ENCODE results near the gene LZTS2.

Gene LZTS2

GRCh38 chr10:101008823-101009423 lies 9.3 kb downstream of the LZTS2 start:
- TF ChIP-seq CTCF (conservative IDR thresholded peaks at IDR 0.05; ENCODE audit: low read length) (no peak), EZH2phosphoT487 (IDR thresholded peaks at IDR 0.05; ENCODE audit: borderline replicate concordance) (no peak)
- no peak overlapping the region for H3K4me2 ChIP-seq (ENCODE audit: low read depth, low read length, poor library complexity, severe bottlenecking)
- H3K79me2 ChIP-seq (ENCODE audit: insufficient read depth, low read length) = no peaks in the 10 kb centered on the region; the same call in 1 of the 2 replicates
- H4K20me1 ChIP-seq (ENCODE audit: insufficient read depth, low read length, poor library complexity, severe bottlenecking) = no peaks in the 10 kb centered on the region
- H3K4me1 ChIP-seq (ENCODE audit: insufficient read depth, low read length, poor library complexity, severe bottlenecking) = no peaks in the 10 kb centered on the region
- H3K4me3 ChIP-seq (ENCODE audit: low read length, poor library complexity, severe bottlenecking) = no peak overlapping the region
- no peak overlapping the region for H3K9ac ChIP-seq (ENCODE audit: low read depth, low read length, poor library complexity, severe bottlenecking)
- no peak overlapping the region for H2AFZ ChIP-seq (ENCODE audit: low read length)
- H3K27me3 ChIP-seq (ENCODE audit: insufficient read depth, low read length, poor library complexity, severe bottlenecking) = no peaks in the 10 kb centered on the region
- H3K9me2 ChIP-seq (replicated peaks; ENCODE audit: low read depth, low read length) = no peaks in the 10 kb centered on the region
- no peaks in the 10 kb centered on the region for H3K9me3 ChIP-seq (ENCODE audit: insufficient read depth, low read depth, low read length)
- no peaks in the 10 kb centered on the region for H3F3A ChIP-seq (ENCODE audit: low read depth)
- peaks cover 12% of the 10 kb centered on the region; the same call in 1 of the 2 replicates for H3K36me3 ChIP-seq (ENCODE audit: insufficient read depth, low read length)

- H3K27me3 ChIP-seq (ENCODE audit: insufficient read depth, low read length, poor library complexity, severe bottlenecking) = no peaks in the 10 kb centered on the region
- peaks cover 12% of the 10 kb centered on the region; the same call in 1 of the 2 replicates for H3K36me3 ChIP-seq (ENCODE audit: insufficient read depth, low read length)
- H3F3A ChIP-seq (ENCODE audit: low read depth) = no peaks in the 10 kb centered on the region
- H3K4me2 ChIP-seq (ENCODE audit: low read depth, low read length, poor library complexity, severe bottlenecking) = no peak overlapping the region
- no peak overlapping the region for H3K4me3 ChIP-seq (ENCODE audit: low read length, poor library complexity, severe bottlenecking)
- no peaks in the 10 kb centered on the region for H3K4me1 ChIP-seq (ENCODE audit: insufficient read depth, low read length, poor library complexity, severe bottlenecking)
- H3K79me2 ChIP-seq (ENCODE audit: insufficient read depth, low read length) = no peaks in the 10 kb centered on the region
- TF ChIP-seq CTCF (conservative IDR thresholded peaks at IDR 0.05; ENCODE audit: low read length) (no peak), EZH2phosphoT487 (IDR thresholded peaks at IDR 0.05; ENCODE audit: borderline replicate concordance) (no peak)
- H3K9me2 ChIP-seq (replicated peaks; ENCODE audit: low read depth, low read length) = no peaks in the 10 kb centered on the region
- no peak overlapping the region for H2AFZ ChIP-seq (ENCODE audit: low read length)
- H4K20me1 ChIP-seq (ENCODE audit: insufficient read depth, low read length, poor library complexity, severe bottlenecking) = no peaks in the 10 kb centered on the region
- no peaks in the 10 kb centered on the region for H3K9me3 ChIP-seq (ENCODE audit: insufficient read depth, low read depth, low read length)
- H3K9ac ChIP-seq (ENCODE audit: low read depth, low read length, poor library complexity, severe bottlenecking) = no peak overlapping the region
These were observed 10.7 kb downstream of the LZTS2 start for GRCh38 chr10:101010329-101010728.

GRCh38 chr10:101011517-101012423 lies 12.2 kb downstream of the LZTS2 start:
- no peak overlapping the region for H3K4me3 ChIP-seq (ENCODE audit: low read length, poor library complexity, severe bottlenecking)
- H4K20me1 ChIP-seq (ENCODE audit: insufficient read depth, low read length, poor library complexity, severe bottlenecking) = no peaks in the 10 kb centered on the region
- no peaks in the 10 kb centered on the region for H3K4me1 ChIP-seq (ENCODE audit: insufficient read depth, low read length, poor library complexity, severe bottlenecking)
- H3K27me3 ChIP-seq (ENCODE audit: insufficient read depth, low read length, poor library complexity, severe bottlenecking) = no peaks in the 10 kb centered on the region
- H3K36me3 ChIP-seq (ENCODE audit: insufficient read depth, low read length) = peaks cover 4% of the 10 kb centered on the region; the same call in 1 of the 2 replicates
- H3K9ac ChIP-seq (ENCODE audit: low read depth, low read length, poor library complexity, severe bottlenecking) = no peak overlapping the region
- no peaks in the 10 kb centered on the region for H3K9me2 ChIP-seq (replicated peaks; ENCODE audit: low read depth, low read length)
- H3K79me2 ChIP-seq (ENCODE audit: insufficient read depth, low read length) = no peaks in the 10 kb centered on the region
- H3K4me2 ChIP-seq (ENCODE audit: low read depth, low read length, poor library complexity, severe bottlenecking) = no peak overlapping the region
- TF ChIP-seq EZH2phosphoT487 (IDR thresholded peaks at IDR 0.05; ENCODE audit: borderline replicate concordance) (no peak), CTCF (conservative IDR thresholded peaks at IDR 0.05; ENCODE audit: low read length) (peak; percentile 29)
- H3K9me3 ChIP-seq (ENCODE audit: insufficient read depth, low read depth, low read length) = no peaks in the 10 kb centered on the region
- H2AFZ ChIP-seq (ENCODE audit: low read length) = no peak overlapping the region
- no peaks in the 10 kb centered on the region for H3F3A ChIP-seq (ENCODE audit: low read depth)
